HUDEP-2 (cell line): Measurements from ENCODE around the gene NFKBIL1.

Experiments used
- DNase-seq, 76 experiments: peaks; one replicate each; lab custom pipeline; 2025; ENCODE audit not compliant: unreplicated experiment in 76 of 76; lab: John Stamatoyannopoulos, UW

The NFKBIL1 gene

DNA sequence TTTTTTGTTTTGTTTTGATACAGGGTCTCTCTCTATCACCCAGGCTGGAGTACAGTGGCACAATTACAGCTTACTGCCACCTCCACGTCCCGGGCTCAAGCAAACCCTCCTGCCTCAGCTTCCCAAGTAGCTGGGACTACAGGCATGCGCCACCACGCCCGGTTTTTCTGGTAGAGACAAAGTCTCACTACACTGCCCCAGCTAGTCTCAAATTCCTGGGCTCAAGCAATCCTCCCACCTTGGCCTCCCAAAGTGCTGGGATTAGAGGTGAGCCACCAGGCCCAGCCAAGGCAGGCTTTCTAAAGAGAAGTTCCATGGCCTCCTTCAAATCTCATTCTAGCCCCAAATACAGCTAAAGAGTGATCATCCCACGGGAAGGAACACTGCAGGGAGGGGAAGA lies 13.4 kb upstream of the NFKBIL1 start:
- DNase-seq = no peak

DNA sequence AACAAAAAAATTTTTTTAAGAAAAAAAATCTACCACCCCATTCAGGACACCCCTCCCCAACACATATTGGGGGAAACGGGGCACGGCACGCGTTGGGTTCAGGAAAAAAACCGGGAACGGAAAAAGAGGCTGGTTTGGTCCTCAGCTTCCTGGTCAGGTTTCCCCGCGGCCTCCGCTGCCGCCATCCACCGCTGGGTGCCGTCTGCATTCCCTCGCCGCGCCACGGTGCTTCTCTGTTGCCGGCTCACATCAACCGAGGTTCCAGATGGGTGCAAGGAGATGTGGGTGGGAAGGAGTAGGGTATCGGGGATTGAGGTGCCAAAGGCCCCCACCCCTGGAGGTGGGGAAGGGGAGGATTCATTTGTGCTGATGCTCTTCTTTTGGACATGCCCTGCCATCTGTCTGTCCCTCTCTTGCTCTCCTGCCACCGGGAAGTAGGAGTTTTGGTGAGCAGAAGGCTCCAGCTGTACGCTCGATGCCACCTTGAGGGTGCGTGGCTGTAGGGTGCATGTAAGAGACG lies 12.8 kb upstream of the NFKBIL1 start:
- no peak for DNase-seq

GRCh38 chr6:31535538-31536324 lies 11.7 kb upstream of the NFKBIL1 start:
- DNase-seq = no peak

- DNase-seq = no peak
Observed at GRCh38 chr6:31538805-31539400, 8.5 kb upstream of the NFKBIL1 start.

DNA sequence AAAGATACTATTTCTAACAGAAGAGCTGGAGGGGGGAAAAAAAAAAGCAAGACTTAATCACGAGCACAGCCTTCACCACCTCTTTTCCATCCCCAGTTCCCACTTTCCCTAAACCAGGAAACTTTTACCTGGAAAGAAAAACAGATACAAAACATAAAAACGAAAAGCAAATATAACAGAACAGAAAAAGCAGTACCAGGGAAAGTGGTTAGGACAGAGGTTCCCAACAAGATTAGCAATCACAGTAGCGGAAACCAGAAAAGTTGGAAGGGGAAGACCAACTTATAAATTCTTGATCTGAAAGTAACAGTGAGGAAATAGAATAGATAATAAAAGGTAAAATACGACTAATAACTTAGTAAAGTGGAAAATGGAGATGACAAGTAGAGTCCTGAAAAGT lies 6.8 kb upstream of the NFKBIL1 start:
- no peak for DNase-seq

DNA sequence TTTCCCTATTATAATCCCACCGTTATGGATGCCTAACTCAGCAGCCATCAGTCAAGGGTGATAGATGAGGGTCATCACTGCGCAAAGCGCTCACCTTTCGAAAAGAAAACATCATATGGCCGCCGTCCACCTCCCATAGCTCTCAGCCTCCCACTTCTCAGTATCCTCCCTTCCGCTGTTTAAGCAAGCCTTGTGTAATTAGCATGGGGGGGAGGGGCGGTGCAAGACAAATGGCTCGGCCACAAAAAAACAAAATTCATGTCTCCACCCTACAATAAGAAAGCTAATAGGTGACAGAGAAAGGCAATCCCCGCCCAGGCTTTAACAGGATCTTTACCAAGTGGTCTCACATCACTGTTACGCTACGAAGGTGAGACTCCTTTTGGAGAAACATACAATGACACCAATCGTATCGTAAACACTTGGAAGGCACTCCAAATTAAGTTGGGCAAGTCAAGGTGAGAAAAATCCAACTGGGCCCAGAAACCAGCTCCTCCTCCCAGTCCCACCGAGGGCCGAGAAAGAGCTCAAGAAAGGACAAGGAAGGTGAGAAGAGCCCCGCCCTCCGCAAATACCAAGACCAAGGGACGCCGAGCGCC lies 6.2 kb upstream of the NFKBIL1 start:
- peak in 51 of 76 experiments; percentile 24 to 77 (median 55) for DNase-seq

DNA sequence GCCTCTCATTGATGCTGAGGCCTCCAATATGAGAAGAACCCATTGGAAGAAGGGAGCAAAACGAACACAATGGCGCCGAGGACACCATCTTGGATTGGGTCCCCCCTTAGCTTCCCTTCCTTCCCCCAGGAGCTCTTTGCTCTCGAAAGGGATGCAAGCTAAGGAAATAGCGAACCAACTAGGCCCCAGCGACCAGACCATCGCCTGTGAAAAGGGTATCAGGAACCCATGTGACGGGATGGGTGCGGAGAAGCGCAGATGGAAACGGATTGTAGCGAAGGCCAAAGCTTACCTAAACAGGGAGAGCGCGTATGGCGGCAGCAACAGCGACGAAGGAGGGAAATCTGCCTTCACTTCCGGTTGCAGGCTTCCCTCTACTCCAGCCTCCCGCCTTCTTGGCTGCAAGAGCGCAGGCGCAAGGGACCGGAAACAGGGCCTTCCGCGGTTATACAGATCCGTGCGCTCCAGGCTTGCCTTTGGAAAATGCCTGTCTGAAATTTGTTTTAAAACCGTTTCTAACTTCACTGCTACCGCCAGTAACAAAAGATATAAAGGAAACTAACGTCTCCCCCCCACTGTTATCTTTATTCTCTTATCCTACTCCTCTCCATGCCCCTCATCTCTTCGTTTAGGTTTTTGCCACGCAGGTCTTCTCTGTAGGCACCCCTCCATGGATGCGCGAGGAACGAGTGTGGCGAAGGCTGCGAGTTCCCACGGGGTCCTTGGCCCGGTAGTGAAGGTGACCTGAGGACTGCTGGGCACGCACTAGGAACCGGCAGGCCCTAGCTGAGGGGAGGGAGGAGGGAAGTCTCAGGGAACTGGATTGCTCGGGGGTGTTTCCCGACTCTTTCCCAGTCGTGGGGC lies 5.5 kb upstream of the NFKBIL1 start, which contains the start of gene DDX39B:
Gene DDX39B (minus strand): TSS at position 346 of the 864 bp plus-strand sequence. CDS start 1,471 bp downstream, outside the sequence.
- DNase-seq = peak; percentile 51 to 98 (median 95)

DNA sequence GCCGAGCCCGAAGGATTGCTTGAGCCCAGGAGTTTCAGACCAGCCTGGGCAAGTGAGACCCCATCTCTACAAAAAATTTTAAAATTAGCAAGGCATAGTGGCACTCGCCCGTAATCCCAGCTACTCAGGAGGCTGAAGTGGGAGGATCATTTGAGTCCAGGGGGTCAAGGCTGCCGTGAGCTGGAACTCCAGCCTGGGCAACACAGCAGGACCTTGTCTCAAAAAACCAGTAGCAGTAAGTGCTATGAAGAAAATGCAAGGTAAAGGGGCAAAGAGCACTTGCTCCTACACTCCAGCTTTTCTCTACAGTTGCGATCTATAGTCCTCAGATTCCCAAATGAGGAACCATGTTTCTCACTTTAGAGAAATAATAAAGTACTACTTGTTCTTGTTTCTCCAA lies 3.8 kb upstream of the NFKBIL1 start:
- DNase-seq = no peak

- no peak for DNase-seq
Observed at GRCh38 chr6:31544676-31545075, 2.7 kb upstream of the NFKBIL1 start.

GRCh38 chr6:31545291-31545690 lies 2.1 kb upstream of the NFKBIL1 start:
- no peak for DNase-seq

DNA sequence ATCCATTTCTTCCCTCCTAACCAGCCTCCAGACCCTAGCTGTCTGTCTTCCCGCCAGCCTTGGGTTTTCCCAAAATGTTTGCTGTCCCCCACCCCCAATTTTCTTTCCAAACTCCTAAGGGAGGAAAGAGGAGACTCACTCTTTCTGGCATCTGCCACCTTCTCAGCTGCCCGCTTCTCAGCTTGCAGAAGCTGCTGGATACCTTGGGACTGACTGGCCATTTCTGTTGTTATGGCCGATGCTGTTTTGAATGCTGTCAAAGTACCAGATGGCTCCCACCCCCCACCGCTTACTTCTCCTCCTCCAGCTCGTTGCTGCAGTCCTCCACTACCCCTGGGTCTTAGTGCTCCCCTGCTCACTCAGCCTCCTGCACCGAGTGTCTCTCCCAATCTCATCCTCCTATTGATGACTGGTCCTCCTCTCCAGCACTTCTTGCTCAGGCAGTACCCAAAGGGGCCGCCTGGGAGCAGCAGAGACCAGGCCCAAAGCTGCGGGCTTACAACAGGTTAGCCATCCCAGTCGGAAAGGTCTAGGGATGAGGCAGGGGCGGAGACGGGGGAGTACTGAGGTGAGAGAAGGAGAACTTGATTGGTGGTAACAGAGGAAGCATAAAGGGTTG lies 960 bp upstream of the NFKBIL1 start, which contains the start of gene ATP6V1G2:
Gene ATP6V1G2 (minus strand): TSS at position 270 of the 619 bp plus-strand sequence. CDS start 49 bp downstream, at position 221.
- peak in 74 of 76 experiments; percentile 38 to 92 (median 80) for DNase-seq

DNA sequence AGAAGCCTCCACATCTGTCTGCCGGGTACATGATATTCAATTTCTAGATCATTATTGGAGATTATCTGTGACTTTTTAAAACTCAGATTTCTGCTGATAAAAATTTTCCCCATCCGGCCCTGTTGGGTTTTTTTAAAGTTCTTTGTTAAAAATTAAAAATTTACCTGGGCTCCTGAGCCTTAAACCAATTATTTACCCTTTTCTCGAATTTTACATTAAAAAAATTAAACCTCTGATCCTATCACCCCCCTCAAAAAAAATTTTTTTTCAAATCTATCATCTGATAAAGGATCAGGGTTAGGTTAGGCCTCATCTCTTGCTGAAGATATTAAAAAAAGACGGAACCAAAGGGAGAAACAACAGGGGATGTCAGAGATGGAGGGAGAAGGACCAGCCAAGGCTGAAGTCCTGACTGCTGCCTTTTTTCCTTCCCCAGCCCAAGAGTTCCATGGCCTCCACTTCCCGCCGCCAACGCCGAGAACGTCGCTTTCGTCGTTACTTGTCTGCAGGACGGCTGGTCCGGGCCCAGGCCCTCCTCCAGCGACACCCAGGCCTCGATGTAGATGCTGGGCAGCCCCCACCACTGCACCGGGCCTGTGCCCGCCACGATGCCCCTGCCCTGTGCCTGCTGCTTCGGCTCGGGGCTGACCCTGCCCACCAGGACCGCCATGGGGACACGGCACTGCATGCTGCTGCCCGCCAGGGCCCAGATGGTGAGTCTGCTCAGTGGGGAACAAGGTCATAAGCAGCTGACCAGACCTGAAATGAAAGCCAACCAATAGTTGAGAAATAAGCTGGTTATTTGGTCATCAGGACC lies 527 bp downstream of the NFKBIL1 start:
- no peak for DNase-seq

DNA sequence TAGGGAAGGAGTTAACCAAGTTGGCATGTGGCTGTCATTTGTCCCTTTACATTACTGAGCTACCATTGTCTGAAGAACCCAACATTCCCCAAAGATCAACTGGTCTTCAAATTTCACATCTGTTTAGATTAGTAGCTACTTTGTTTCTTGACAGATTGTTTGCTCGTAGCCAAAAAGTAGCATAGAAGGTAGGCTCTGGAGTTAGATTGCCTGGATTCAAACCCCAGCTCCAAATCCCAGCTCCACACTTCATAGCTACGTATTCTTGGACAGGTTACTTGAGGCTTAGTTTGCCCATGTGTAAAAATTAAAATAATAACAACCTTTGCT lies 1.1 kb downstream of the NFKBIL1 start:
- DNase-seq = no peak

DNA sequence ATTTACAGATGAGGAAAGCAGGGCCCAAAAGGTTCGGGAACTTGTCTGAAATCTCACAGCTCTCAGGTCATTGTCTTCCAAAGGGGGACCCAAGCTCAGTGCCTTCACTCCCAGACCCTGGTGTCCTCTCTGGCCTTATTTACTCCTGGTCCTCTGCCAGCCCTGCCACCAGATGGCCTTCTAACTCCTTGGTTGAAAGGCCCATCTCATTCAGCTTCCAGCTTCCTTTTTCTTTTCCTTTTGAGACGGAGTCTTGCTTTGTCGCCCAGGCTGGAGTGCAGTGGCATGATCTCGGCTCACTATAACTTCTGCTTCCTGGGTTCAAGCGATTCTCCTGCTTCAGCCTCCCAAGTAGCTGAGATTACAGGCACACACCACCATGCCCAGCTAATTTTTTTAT lies 4.0 kb downstream of the NFKBIL1 start:
- DNase-seq = peak in 32 of 76 experiments; percentile 7 to 55 (median 34)

DNA sequence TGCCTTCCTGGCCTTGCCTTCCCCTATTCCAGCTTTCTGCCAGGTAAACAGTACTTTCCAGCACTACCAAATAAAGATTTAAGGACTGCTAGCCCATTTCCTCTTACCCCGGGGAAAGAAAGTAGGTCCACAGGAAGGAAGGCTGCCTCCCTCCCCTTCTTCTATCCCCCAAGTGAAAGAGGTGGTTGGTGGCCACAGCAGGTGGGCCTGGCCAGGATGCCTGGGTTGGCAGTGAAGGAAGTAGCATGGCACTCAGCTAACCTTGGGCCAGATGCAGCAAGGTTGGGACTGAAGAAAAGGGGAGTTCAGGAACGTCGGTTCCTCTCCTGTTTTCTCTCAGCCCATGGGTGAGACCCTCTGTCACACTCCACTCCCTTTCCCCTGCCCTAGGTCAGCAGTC lies 8.9 kb downstream of the NFKBIL1 start:
- DNase-seq = no peak

DNA sequence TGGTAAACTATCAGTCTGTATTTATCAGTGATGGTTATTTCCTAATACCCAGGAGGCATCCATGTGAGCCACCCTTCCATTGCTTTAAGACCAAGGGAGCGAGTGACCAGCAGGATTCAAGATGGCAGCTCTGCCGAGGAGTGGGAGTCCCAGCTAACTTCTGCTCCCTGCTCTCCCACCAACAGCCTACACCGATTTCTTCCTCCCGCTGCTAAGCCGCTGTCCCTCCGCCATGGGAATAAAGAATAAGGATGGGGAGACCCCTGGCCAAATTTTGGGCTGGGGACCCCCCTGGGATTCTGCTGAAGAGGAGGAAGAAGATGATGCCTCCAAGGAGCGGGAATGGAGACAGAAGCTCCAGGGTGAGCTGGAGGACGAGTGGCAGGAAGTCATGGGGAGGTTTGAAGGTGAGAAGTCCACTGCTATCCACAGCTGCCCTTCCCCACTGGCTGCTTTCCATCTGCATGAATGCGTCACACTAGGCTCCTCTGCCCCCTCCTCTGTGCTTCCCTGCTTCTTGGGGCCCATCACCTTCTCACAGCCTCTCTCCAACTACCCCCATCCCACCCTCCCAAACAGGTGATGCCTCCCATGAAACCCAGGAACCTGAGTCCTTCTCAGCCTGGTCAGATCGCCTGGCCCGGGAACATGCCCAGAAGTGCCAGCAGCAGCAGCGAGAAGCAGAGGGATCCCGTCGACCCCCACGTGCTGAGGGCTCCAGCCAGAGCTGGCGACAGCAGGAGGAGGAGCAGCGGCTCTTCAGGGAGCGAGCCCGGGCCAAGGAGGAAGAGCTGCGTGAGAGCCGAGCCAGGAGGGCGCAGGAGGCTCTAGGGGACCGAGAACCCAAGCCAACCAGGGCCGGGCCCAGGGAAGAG lies 10.3 kb downstream of the NFKBIL1 start:
- no peak for DNase-seq

DNA sequence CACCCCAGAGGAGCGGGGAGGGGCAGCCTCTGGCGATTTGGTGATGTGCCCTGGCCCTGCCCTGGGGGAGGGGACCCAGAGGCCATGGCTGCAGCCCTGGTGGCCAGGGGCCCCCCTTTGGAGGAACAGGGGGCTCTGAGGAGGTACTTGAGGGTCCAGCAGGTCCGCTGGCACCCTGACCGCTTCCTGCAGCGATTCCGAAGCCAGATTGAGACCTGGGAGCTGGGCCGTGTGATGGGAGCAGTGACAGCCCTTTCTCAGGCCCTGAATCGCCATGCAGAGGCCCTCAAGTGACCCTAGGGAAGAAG lies 10.9 kb downstream of the NFKBIL1 start:
- DNase-seq = no peak

DNA sequence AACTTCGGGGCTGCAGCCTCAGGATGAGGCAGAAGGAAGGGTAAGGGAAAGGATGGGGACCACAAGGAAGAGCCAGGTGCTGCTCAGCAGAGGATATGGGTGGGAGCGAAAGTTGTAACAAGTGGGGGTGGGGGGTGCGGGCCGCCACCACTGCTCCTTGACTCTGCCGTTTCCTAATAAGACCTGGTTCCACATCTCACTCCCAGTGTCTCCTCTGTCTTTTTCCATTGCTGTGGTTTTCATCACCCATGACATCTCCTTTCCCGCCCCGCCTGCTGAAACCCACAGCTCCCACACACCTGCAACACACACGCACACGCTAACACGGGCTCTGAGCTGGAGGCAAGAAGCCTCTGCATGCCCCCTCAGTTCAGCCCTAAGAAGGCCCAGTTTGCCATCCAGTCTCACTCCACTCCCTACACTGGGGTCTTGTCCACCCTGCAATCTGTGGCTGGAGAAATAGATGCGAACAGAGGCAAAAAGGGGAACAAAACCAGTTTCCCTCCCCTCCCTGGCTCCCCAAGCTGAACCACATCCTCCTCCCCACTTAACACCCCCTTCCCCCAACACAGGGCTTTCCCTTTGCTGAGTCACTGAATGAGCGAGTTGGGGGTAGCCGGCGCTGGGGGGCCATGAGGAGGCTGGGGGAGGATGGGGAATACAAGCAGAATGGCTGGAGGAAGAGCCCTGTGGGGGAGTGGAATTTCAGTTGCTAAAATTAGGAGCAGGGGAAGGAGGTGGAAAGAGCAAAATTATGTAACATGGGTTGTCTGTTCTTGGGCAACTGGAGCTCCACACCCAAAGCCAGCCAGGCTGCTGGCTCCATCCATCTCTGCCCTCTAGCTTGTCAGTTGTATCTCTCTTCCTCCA lies 11.5 kb downstream of the NFKBIL1 start:
- no peak for DNase-seq
